Stimulated activated CD8-positive, alpha-beta memory T cell treated with anti-CD3 and anti-CD28 coated beads, Interleukin-2, amount 100 ng/mL, for 1 hour (primary cell): Measurements from ENCODE around the gene PLCH2.

Experiments
- DNase-seq, 2 donors: peaks; one replicate each; pipeline ENCODE4 v3.0.0-alpha.2; 2020; ENCODE audit warnings: low read depth in 2 of 2

Gene PLCH2, protein sequence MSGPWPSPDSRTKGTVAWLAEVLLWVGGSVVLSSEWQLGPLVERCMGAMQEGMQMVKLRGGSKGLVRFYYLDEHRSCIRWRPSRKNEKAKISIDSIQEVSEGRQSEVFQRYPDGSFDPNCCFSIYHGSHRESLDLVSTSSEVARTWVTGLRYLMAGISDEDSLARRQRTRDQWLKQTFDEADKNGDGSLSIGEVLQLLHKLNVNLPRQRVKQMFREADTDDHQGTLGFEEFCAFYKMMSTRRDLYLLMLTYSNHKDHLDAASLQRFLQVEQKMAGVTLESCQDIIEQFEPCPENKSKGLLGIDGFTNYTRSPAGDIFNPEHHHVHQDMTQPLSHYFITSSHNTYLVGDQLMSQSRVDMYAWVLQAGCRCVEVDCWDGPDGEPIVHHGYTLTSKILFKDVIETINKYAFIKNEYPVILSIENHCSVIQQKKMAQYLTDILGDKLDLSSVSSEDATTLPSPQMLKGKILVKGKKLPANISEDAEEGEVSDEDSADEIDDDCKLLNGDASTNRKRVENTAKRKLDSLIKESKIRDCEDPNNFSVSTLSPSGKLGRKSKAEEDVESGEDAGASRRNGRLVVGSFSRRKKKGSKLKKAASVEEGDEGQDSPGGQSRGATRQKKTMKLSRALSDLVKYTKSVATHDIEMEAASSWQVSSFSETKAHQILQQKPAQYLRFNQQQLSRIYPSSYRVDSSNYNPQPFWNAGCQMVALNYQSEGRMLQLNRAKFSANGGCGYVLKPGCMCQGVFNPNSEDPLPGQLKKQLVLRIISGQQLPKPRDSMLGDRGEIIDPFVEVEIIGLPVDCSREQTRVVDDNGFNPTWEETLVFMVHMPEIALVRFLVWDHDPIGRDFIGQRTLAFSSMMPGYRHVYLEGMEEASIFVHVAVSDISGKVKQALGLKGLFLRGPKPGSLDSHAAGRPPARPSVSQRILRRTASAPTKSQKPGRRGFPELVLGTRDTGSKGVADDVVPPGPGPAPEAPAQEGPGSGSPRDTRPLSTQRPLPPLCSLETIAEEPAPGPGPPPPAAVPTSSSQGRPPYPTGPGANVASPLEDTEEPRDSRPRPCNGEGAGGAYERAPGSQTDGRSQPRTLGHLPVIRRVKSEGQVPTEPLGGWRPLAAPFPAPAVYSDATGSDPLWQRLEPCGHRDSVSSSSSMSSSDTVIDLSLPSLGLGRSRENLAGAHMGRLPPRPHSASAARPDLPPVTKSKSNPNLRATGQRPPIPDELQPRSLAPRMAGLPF (N-terminal part only)

DNA sequence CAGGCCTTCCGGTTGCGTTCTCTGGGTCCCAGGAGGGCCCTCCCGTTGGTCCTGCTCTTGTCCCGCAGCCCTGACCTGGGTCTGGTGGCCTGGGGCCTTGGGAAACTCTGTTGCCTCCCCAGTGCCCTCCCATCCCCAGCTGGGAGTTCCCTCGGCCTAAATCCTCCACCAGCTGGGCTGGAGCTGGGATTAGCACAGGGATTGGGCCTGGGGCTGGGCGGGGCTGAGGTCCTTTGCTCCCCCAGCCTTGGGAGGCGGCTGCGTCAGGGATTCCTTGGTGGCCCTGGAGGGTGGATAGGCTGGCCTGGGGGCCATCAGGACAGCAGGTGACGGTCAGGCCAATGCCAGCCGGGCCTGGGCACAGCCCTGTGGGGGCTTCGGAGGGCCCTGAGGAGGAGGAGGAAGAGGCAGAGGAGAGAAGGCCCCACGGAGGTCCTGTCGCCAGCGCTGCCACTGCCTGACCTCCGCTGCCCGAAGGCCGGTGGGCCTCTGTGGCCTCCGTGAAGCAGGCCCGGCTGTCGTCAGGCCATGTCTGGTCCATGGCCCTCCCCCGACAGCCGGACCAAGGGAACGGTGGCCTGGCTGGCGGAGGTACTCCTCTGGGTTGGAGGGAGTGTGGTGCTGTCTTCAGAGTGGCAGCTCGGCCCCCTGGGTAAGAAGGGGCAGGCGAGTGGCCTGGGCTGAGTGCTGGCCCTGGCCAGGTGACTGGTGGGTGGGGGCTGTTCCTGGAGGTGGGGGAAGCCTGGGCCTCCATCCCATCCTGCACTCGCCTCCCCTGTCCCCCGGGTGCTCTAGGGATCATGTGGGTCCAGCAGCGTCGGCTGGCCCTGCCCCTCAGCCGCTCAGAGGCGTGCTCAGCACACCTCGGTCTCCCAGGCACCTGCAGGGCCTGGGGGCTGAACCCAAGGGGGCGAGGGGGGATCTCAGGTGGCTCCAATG is at the start of gene PLCH2:
Gene PLCH2 (plus strand): TSS at position 229 of the 939 bp plus-strand sequence. CDS start 300 bp downstream, at position 529.
- DNase-seq = no peak

DNA sequence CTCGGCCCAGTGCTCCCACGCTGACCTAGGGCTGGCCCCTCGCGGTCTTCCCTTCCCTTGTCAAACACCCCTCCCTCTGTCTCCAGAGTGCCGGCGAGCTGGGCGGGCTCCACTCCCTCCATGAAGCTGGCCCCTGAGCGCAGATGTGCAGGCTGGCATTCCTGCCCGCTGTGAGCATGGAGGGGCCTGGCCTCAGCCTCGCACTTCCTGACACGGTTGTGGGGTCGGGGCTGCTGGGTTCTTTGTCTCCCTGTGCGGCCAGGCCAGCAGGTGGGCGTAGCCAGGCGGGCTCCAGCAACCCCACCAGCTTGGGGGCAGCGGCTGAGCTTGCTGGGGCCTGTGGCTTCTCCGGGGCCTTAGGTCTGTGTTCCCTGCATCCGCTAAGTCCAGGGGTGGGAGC is 49.5 kb upstream of the PLCH2 start:
- no peak for DNase-seq

DNA sequence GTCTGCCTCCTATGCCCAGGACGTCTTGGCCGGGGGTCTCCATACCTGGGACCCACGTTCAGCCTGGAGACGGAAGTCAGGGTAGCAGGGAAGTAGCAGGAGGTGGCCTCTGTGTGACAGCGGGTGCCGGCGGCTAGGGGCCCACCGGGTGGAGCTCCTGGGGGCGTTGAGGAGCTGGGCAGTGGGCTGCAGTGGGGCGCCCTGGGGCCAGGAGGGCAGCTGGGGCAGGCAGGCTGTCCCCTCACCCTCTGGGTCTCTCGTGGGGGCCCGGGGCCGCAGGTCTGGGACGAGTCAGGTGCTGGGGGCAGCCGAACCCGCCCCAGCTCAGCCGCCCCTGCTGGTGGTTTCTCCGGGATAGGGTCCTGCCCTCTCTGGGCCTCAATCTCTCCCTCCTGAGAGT is 49.0 kb upstream of the PLCH2 start:
- no peak for DNase-seq

DNA sequence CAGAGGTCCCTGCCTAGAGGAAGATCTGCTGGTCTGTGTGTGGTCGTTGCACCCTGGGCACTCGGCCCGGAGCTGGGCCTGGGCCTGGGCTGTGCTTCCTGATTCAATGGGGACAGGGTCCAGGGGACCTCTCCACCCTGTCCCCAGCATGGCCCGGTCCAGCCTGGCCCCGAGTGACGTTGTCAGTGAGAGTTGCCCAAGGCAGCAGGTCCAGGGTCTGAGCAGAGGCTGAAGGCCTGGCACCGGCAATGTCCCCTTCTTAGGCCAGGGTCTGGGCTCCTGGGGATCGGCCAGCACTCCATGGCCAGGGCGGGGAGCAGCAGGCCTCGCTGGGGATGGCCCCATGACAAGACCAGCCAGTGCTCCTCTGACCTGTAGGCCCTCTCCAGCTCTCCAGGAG is 48.1 kb upstream of the PLCH2 start:
- DNase-seq = no peak

DNA sequence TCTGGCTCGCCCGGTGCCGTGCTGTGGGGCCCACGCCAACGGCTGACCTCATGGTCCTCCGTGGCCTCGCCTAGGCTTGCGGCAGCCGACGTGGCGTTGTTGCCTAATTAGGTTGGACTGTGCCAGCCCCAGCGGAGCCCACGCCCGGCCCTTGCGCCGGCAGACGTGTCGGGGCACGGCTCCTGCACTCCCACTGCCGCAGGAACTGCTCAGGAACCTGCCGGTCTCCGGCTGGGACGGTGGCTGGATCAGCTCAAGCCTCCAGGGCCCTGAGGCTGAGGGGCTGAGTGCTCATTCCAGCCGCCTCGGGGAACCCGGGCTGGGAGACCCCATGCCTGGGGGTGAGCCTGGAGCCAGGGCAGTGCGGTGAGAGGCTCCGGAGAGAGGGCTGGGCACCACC is 47.6 kb upstream of the PLCH2 start:
- no peak for DNase-seq

DNA sequence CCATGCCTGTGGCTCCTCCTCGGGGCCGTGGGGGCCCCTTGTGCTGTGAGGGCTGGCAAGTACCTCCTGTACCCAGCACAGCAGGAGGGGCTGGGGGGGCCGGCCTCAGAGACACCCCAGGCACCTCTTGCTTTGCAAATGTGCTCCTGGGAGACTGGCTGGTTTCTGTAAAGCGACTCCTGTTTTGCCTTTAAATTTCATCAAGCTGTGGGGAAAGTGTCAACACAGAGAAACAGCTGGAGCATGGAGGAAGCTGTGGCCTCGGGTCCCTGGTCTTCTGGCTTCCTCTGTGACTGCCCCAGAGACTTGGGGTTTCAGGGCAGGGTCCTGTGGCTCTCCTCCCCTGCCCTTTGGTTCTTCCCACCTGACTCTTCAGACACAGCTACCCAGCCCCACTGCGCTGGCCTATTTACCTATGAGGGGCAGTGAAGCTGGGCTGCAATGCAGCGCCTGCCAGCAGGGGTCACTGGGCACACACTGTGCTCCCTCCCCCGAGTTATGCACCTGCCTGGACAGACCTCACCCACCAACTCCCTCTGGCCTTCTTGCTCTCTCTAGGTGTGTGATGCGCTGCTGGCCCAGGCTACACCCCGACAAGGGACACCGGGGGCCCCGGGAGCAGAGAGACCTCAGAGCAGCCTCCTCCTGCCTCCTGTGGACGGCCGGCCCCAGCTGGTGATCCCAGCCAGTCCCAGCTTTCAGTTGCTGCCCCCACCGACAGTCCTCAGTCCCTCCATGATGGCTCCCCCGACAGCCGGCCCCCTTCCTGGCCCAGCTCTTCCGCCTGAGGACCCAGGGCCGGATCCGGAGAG is 46.1 kb upstream of the PLCH2 start:
- DNase-seq = no peak

DNA sequence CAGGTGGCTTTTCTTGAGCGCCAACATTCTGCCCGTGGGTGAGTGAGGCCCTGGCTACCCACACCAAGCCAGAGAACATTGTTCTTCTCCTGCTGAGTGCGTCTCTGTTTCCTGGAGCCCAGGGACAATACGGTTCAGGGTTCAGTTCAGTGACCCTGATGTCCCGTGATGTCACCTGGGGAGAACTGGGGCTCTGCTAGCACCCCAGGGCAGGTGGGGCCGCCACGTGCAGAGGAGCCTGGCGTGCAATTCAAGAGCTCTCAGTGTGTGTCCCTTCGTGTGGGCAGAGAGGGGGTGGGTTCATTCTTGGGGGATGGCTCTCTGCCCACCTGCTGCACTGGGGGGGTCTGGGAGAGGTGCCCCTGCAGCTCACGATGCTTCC is 45.5 kb upstream of the PLCH2 start:
- DNase-seq = no peak

DNA sequence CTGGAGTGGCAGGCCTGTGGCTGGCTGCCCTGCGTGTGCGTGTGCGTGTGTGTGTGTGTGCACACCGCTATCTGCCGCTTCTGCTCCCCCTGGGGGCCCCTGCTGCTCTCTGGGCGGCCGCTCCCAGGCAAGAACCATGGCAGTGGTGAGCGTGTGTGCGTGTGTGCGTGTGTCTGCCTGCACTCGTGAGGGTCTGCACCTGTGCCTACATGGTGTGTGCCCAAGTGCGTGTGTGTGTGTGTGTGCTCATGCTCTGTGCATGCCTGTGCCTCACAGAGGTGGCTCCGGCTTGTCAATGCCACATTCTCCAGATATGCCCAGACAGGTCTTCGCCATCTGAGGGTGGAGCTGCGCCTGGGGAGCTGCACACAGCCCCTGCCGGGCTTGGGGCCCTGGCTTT is 45.0 kb upstream of the PLCH2 start:
- no peak for DNase-seq

DNA sequence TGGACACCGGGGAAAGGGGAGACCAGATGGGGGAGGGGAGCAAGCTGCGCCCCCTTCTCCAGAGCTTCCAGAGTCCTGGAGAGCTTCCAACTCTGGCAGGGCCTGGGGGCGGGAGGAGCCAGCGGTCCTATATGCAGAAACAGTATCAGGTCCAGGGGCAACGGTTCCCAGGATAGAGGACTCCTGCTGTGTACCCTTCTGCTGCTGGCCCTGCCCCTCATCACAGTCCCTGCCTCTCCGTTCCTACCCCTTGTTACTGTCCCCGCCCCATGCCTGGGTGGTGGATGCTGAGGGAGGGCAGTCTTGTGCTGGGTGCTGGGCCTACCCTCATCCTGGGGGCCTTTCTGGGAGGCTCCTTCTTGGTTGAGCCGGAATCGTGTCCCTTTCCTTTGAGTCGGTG is 44.6 kb upstream of the PLCH2 start:
- no peak for DNase-seq

DNA sequence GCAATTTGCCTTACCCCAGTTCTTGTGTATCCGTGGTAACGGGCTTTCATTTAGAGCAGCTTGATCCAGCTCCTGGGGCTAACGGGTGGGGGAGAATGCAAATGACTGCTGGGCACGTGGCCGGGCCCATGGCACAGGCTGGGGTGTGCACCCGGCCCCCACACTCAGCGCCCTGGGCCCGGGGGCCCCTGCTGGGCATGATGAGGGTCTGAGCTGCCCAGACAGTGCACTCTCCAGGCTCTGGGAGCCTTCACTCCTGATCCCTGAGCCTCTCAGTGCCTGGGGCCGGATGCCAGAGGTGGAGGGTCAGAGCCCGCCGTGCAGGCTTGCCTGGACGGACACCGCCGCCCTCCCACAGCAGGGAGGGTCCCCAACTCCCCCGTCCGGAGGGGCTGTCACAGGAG is 43.6 kb upstream of the PLCH2 start:
- DNase-seq = no peak

DNA sequence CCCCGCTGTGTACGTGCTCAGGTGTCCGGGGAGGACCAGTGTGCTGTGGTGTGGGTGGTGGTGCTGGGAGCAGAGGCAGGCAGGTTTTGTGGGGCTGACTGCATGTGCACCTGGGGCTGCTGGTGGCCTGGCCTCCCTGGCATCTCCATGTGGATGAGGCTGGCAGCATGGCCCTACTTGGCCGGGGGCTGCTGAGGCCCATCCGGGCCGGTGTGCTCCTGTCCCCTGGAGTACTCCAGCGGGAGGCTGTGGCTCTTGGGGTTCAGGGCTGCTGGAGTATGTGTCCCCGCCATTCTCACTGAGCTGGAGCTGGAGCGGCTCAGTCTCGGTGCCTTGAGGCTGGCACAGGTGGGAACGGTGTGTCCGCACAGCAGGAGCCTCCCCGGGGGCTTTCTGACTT is 42.9 kb upstream of the PLCH2 start:
- DNase-seq = no peak

DNA sequence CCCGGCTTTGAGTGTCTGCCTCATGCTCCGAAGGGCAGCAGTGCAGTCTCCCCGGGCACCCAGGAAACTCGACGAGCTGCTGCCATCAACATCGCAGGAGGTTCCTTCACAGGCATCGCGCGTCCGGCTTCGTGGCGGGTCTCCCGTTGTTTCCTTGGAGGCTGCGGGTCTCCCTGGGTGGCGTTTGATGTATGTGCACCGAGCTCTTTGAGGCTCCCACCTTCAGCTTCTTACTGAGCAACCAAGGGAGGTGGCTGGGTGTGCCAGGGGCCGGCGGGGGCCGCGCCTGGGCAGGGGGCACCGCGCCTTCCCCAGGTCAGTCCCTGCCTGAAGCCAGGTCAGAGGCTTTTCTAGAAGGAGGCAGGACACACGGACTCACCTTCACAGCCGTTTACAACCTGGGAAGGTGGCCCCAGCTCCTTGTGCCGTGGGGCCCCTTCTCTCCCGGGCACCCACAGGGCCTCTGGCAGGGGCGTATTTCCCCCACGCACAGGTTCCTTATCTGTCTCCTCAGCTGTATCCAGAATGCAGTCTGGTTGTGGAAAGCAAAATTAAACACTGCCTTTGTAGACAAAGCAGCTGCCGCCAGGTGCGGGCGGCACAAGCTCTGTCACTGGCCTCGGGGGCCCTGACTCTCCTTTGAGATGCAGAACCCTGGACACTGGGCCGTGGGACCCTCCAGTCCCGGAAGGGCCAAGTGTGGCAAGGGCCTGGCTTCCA is 42.0 kb upstream of the PLCH2 start:
- DNase-seq = no peak

DNA sequence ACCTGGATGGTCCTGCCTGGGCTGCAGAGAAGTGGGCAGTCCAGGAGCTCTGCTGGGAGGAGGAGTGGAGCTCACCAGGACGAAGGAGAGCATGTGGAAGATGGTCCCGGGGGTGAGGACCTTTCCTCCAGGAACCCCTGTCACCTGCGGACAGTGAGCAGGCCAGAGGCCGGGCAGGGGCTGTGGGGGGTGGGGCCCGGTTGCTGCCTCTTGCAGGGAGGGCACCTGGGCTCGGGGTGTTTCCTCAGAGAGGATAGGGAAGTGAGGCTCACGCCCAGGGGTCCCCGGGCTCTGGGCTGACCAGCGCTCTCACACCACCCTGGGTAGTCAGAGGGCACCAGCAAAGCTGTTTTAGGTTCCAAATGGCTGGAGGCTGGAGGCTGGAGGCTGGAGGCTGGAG is 41.0 kb upstream of the PLCH2 start:
- no peak for DNase-seq

DNA sequence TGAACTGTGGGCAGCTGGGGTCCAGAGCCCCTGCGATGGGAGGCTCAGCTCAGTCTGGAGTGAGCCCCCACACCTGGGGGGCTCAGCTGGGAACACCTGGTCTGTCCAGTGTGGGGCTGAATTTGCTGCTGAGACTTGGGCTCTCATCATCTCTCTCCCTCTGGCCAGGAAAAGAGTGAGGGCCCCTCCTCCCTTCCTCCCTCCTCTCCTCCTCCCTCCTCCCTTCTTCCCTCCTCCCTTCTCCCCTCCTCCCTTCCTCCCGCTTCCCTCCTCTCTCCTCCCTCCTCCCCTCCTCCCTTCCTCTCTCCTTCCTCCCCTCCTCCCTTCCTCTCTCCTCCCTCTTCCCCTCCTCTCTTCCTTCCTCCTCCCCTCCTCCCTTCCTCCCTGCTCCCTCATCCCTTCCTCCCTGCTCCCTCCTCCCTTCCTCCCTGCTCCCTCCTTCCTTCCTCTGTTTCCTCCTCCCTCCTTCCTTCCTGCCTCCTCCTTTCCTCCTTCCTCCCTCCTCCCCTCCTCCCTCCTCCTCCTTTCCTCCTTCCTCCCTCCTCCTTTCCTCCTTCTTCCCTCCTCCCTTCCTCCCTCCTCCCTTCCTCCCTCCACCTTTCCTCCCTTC is 40.2 kb upstream of the PLCH2 start:
- DNase-seq = no peak

DNA sequence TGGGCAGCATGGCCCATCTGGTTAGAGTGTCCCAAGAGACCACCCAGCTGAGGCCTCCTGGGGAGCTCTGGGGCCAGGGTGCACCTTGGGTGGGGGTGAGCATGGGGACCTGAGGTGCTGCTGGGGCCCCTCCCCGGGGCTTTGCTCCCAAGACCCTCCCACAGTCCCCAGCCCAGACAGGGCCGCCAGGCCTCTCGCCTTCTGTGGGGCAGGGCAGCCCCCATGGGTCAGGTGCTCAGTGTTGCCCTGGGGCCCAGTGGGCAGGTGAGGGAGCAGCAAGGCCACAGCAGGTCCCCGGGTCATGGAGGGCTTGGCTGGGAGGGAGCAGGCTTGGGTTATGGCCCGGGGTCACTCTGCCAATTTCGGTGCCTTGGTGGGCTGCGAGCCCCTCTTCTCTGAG is 39.2 kb upstream of the PLCH2 start:
- DNase-seq = no peak

DNA sequence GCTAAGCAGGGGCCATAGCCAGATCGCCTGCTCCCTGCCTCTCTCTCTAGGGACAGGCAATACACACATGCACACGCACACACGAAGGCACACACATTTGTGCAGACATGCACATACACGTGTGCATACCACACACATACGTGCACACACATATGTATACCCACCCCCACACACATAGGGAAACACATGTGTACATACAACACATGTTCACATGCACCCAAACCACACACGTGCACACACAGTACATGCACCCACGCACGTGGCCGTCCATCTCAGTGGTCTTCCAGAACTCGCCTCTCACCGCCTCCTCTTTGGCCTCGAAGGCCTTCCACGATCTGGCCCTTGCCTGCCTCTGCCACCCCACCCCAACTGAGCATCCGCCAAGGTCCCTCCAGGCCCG is 38.5 kb upstream of the PLCH2 start:
- DNase-seq = no peak

DNA sequence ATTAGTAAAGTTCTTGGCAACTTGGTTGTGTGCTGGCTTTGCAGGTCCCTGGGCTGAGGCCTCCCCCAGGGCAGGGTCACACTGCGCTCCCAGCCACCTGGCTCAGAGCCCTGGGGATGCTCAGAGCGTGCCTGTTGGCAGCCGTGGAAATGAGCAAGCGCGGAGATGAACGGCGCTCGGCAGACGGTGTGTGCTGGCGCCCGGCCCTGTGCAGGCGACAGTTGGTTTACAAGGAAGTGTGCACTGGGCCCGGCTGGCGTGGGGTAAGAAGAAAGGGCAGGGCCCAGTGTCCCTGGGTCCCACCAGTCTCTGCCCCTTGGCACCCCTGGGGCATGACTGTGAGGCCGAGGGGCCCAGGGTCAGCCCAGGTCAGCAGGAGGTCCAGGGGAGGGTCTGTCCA is 38.1 kb upstream of the PLCH2 start:
- DNase-seq = no peak

DNA sequence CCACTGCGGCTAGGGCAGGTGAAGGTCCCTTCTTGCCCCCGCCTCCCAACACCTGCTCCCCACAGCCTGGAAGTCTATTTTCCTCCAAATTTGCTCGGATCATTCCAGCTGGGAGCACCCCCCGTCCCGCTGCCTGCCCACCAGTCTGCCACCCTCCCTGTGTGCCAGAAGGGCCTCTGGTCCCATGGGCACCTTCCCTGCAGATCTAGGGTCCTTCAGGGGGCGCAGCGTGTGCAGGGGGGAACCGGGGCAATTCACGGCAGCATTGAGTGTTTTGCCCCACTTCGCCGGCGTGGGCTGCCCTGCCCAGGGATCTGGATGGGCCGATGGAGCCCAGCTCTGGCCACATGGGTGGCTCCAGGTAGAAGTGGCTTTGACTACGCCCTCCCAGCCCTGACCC is 37.4 kb upstream of the PLCH2 start:
- no peak for DNase-seq

DNA sequence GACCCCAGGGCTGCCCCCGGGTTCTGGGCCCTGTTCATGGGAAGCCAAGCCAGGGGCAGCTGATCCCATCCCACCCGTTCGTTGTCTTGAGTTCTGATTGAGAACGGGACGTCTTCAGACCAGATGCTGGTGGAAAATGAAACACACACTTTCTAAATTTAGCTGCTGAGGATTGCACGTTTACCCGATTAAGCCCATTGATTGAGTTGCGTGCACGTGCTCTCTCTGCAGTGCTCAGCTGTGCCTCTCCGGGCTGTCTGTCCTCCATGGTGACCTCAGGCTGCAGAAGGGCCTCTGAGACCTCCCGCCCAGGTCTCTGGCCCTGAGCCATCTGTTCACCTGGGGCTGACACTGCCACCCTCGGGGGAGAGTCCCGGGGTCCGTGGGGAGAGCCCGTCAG is 36.7 kb upstream of the PLCH2 start:
- DNase-seq = no peak
